Measurements from ENCODE around the gene ZFC3H1.

DNA sequence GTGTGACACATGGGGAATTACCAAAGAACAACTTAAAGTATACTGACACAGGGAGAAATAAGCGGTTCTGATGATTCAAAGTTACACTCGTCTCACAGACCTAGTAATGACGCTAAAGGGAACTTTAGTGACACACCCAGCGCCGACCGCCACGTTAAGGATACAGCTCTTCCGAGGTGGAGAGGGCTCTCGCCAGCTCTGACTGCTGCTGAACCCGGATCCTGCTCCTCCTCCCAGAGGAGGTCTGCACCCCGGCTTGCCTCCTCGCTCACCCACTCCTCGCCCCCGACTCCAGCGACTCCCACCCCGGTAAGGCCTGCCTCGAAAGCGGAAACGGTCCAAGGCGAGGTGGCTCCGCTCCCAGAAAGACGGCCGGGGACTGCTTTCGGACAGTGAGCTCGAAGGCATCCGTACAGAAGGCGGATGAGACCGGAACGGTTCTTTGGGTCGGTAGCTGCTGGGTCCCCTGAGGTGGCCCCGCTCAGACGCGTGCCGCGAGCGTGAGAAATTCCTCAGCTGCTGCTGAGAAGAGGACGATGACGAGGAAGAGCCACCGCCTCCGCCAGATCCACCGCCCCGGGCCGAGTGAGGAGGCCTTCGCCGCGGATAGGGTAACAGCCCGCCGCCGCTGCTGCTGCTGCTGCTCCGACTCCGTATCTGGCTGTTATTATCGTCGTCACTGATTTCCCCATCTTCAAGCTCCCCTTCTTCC is 643 bp downstream of the ZFC3H1 start:
- no peak for TF ChIP-seq CTCF (optimal IDR thresholded peaks at IDR 0.05 in 1 of 3, IDR thresholded peaks at IDR 0.05 in 1 of 3, conservative IDR thresholded peaks at IDR 0.05 in 1 of 3; ENCODE audit: extremely low read depth in 1 of 3, insufficient read depth in 2 of 3, low read length in 3 of 3)
- TF ChIP-seq EZH2 (IDR thresholded peaks at IDR 0.05; ENCODE audit: low read length): no peak

Measured in keratinocyte (primary cell).